ENCODE data around the gene PPIH. TPM values are rescaled to one million over a fixed set of nuclear protein-coding genes. Genes with fewer than 3 reads are reported as not detected.
"Not testable (repeated sequence)": the region's sequence is repeated elsewhere in the genome, so short reads cannot be mapped to it uniquely, and the experiment has no call there.

Gene PPIH
- total RNA-seq, 2 donors from 2014 or later, result 63.3 to 73.2 TPM

DNA sequence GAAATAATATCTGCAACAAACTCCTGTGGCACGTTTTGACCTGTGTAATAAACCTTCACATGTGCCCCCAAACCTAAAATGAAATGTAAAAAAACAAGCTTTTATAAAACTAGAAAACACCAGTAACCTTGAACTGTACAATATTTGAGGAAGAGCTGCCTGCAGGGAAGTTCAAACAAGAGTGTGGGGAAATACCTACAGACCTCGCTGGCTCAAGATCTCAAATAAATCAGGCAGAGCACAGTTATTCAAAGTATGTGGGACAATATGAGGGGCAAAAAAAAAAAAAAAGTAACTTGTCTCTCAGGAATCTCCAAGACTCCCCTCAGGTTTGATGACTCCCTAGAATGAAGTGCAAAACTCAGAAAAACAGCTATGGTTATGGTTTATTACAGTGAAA, 37.9 kb upstream of the PPIH start:
- H3K27me3 ChIP-seq (ENCODE audit: control insufficient read depth, insufficient read depth, low read length, poor library complexity, severe bottlenecking), result no peaks in the 10 kb centered on the region
- H3K4me1 ChIP-seq (ENCODE audit: control insufficient read depth, insufficient read depth, low read length), result no peaks in the 10 kb centered on the region
- Mint-ChIP-seq H3K36me3 (ENCODE audit: low read depth) (no peaks in the 10 kb centered on the region), H3K27ac (no peak overlapping the region), H3K4me1 (no peaks in the 10 kb centered on the region), H3K9me3 (peaks cover 5% of the 10 kb centered on the region), H3K4me3 (no peak overlapping the region), H3K27me3 (ENCODE audit: insufficient read depth) (peaks cover 9% of the 10 kb centered on the region)
- TF ChIP-seq, protein P1, sequence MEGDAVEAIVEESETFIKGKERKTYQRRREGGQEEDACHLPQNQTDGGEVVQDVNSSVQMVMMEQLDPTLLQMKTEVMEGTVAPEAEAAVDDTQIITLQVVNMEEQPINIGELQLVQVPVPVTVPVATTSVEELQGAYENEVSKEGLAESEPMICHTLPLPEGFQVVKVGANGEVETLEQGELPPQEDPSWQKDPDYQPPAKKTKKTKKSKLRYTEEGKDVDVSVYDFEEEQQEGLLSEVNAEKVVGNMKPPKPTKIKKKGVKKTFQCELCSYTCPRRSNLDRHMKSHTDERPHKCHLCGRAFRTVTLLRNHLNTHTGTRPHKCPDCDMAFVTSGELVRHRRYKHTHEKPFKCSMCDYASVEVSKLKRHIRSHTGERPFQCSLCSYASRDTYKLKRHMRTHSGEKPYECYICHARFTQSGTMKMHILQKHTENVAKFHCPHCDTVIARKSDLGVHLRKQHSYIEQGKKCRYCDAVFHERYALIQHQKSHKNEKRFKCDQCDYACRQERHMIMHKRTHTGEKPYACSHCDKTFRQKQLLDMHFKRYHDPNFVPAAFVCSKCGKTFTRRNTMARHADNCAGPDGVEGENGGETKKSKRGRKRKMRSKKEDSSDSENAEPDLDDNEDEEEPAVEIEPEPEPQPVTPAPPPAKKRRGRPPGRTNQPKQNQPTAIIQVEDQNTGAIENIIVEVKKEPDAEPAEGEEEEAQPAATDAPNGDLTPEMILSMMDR (conservative IDR thresholded peaks at IDR 0.05), result no peak
- no peak overlapping the region for H3K27ac ChIP-seq (ENCODE audit: low read depth, low read length)
- no peak overlapping the region for H3K9ac ChIP-seq (ENCODE audit: extremely low read depth, low read length, poor library complexity, severe bottlenecking)
- H3K9me3 ChIP-seq (ENCODE audit: control insufficient read depth, low read length), result no peaks in the 10 kb centered on the region
- H3K4me3 ChIP-seq (ENCODE audit: low read length), result no peak overlapping the region
- DNase-seq, result no peak
- H3K36me3 ChIP-seq (ENCODE audit: control insufficient read depth, insufficient read depth, low read length), result no peaks in the 10 kb centered on the region
- WGBS, 2 experiments (ENCODE audit: insufficient coverage in 1 of 2, insufficient read length in 1 of 2), result 69% methylated on average over 2 of the region's 2 CpGs; no CpG with 5 or more reads in 1 of the 2 experiments

DNA sequence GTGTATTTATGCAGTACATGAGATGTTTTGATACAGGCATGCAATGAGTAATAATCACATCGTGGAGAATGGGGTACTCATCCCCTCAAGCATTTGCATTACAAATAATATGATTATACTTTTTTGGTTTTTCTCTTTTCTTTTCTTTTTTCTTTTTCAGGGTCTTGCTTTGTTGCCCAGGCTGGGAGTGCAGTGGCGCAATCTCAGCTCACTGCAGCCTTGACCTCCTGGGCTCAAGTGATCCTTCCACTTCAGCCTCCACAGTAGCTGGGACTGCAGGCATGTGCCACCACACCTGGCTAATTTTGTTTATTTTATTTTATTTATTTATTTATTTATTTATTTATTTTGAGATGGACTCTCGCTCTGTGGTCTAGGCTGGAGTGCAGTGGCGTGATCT, 37.0 kb upstream of the PPIH start:
- not testable (repeated sequence) for H3K4me3 ChIP-seq (ENCODE audit: low read length); H3K4me1 Mint-ChIP-seq; H3K4me1 ChIP-seq (ENCODE audit: control insufficient read depth, insufficient read depth, low read length); H3K27me3 ChIP-seq (ENCODE audit: control insufficient read depth, insufficient read depth, low read length, poor library complexity, severe bottlenecking); H3K36me3 Mint-ChIP-seq (ENCODE audit: low read depth); H3K4me3 Mint-ChIP-seq; H3K9me3 Mint-ChIP-seq; H3K27ac ChIP-seq (ENCODE audit: low read depth, low read length); H3K27me3 Mint-ChIP-seq (ENCODE audit: insufficient read depth); H3K36me3 ChIP-seq (ENCODE audit: control insufficient read depth, insufficient read depth, low read length); H3K9me3 ChIP-seq (ENCODE audit: control insufficient read depth, low read length); H3K9ac ChIP-seq (ENCODE audit: extremely low read depth, low read length, poor library complexity, severe bottlenecking); DNase-seq; H3K27ac Mint-ChIP-seq
- 92 to 95% methylated on average over 2 to 3 of the region's 4 CpGs for WGBS, 2 experiments (ENCODE audit: insufficient coverage in 1 of 2, insufficient read length in 1 of 2)

DNA sequence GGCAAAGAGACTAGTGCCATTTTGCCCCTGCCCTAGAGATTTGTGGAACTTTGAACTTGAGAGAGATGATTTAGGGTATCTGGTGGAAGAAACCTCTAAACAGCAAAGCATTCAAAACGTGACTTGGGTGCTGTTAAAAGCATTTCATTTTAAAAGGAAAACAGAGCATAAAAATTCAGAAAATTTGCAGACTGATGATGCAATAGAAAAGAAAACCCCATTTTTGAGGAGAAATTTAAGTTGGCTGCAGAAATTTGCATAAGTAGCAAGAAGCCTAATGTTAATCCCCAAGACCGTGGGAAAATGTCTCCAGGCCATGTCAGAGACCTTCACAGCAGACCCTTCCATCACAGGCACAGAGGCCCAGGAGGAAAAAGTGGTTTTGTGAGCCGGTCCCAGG, 31.0 kb upstream of the PPIH start:
- H3K27ac Mint-ChIP-seq; H3K9ac ChIP-seq (ENCODE audit: extremely low read depth, low read length, poor library complexity, severe bottlenecking); H3K4me3 Mint-ChIP-seq; H3K4me3 ChIP-seq (ENCODE audit: low read length); H3K9me3 ChIP-seq (ENCODE audit: control insufficient read depth, low read length); DNase-seq; H3K36me3 ChIP-seq (ENCODE audit: control insufficient read depth, insufficient read depth, low read length); H3K36me3 Mint-ChIP-seq (ENCODE audit: low read depth); H3K27ac ChIP-seq (ENCODE audit: low read depth, low read length); H3K4me1 Mint-ChIP-seq; H3K4me1 ChIP-seq (ENCODE audit: control insufficient read depth, insufficient read depth, low read length); H3K27me3 ChIP-seq (ENCODE audit: control insufficient read depth, insufficient read depth, low read length, poor library complexity, severe bottlenecking); H3K27me3 Mint-ChIP-seq (ENCODE audit: insufficient read depth): not testable (repeated sequence)
- 71 to 88% methylated on average over 2 to 3 of the region's 3 CpGs for WGBS, 2 experiments (ENCODE audit: insufficient coverage in 1 of 2, insufficient read length in 1 of 2)
- H3K9me3 Mint-ChIP-seq, result peaks cover 11% of the 10 kb centered on the region

DNA sequence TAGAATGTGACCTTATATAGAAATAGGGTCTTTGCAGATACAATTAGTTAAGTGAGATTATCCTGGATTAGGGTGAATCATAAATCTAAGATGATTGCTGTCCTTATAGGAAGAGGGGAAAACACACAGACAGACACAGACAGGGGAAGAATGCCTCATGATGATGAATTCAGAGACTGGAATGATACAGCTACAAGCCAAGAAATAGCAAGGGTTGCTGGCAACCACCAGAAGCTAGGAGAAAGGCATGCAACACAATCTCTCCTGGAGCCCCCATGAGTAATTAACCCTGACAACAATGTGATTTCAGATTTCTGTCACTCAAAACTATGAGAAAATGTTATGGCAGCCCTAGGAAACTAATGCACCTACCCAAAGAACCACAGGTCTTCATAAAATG, 19.1 kb upstream of the PPIH start:
- H3K9ac ChIP-seq (ENCODE audit: extremely low read depth, low read length, poor library complexity, severe bottlenecking), result no peak overlapping the region
- Mint-ChIP-seq H3K27ac (no peak overlapping the region), H3K4me1 (peaks cover under 1% of the 10 kb centered on the region), H3K4me3 (no peak overlapping the region), H3K27me3 (ENCODE audit: insufficient read depth) (peaks cover 10% of the 10 kb centered on the region), H3K36me3 (ENCODE audit: low read depth) (no peaks in the 10 kb centered on the region), H3K9me3 (no peaks in the 10 kb centered on the region)
- H3K36me3 ChIP-seq (ENCODE audit: control insufficient read depth, insufficient read depth, low read length), result no peaks in the 10 kb centered on the region
- no peaks in the 10 kb centered on the region for H3K4me1 ChIP-seq (ENCODE audit: control insufficient read depth, insufficient read depth, low read length)
- H3K4me3 ChIP-seq (ENCODE audit: low read length), result no peak overlapping the region
- H3K9me3 ChIP-seq (ENCODE audit: control insufficient read depth, low read length), result no peaks in the 10 kb centered on the region
- no peak overlapping the region for H3K27ac ChIP-seq (ENCODE audit: low read depth, low read length)
- no peaks in the 10 kb centered on the region for H3K27me3 ChIP-seq (ENCODE audit: control insufficient read depth, insufficient read depth, low read length, poor library complexity, severe bottlenecking)
- DNase-seq, result no peak
- TF ChIP-seq, protein P1 (conservative IDR thresholded peaks at IDR 0.05), result no peak
